Measurements from ENCODE around the gene CIZ1.
"Not testable (repeated sequence)": the region's sequence is repeated elsewhere in the genome, so short reads cannot be mapped to it uniquely, and the experiment has no call there.

Gene CIZ1

GRCh38 chr9:128188209-128188608 is 3.2 kb downstream of the CIZ1 start:
- DNase-seq: no peak

- DNase-seq: no peak
These were observed 4.0 kb downstream of the CIZ1 start for GRCh38 chr9:128187361-128187760.

- DNase-seq: no peak
These were observed 5.1 kb downstream of the CIZ1 start for GRCh38 chr9:128185979-128186965.

GRCh38 chr9:128182893-128183588 is 8.3 kb downstream of the CIZ1 start:
- no peak for DNase-seq

GRCh38 chr9:128181480-128181879 is 9.9 kb downstream of the CIZ1 start:
- not testable (repeated sequence) for DNase-seq

GRCh38 chr9:128180447-128180846 is 10.9 kb downstream of the CIZ1 start:
- no peak for DNase-seq

- no peak for DNase-seq
These were observed 11.4 kb downstream of the CIZ1 start for GRCh38 chr9:128180001-128180400.

- no peak for DNase-seq
These were observed 12.5 kb downstream of the CIZ1 start for GRCh38 chr9:128178806-128179431.

- no peak for DNase-seq
These were observed 15.6 kb downstream of the CIZ1 start for GRCh38 chr9:128175726-128176125.

- DNase-seq: no peak
These were observed 16.2 kb downstream of the CIZ1 start for GRCh38 chr9:128175102-128175563.

GRCh38 chr9:128174062-128174461 is 17.3 kb downstream of the CIZ1 start:
- DNase-seq: no peak

GRCh38 chr9:128169925-128170324 is 21.4 kb downstream of the CIZ1 start:
- DNase-seq: no peak

- no peak for DNase-seq
These were observed 21.9 kb downstream of the CIZ1 start for GRCh38 chr9:128169492-128169891.

- DNase-seq: no peak
These were observed 22.6 kb downstream of the CIZ1 start for GRCh38 chr9:128168731-128169308.

- no peak for DNase-seq
These were observed 24.2 kb downstream of the CIZ1 start for GRCh38 chr9:128167209-128167608.

- no peak for DNase-seq
These were observed 25.2 kb downstream of the CIZ1 start for GRCh38 chr9:128166169-128166568.

GRCh38 chr9:128164307-128164885 is 27.0 kb downstream of the CIZ1 start:
- DNase-seq: no peak

GRCh38 chr9:128163523-128164306 is 27.7 kb downstream of the CIZ1 start:
- DNase-seq: no peak

- no peak for DNase-seq
These were observed 28.3 kb downstream of the CIZ1 start for GRCh38 chr9:128163027-128163515.

- DNase-seq: no peak
These were observed 29.0 kb downstream of the CIZ1 start for GRCh38 chr9:128162215-128163026.
